GM12878 (cell line): ENCODE results near the gene BCL2. TPM values are rescaled to one million over a fixed set of nuclear protein-coding genes. Genes with fewer than 3 reads are reported as not detected.
A peak's percentile ranks its signal among the peaks of the same experiment; 100 is the strongest.

Source experiments
- EP300 ChIP-seq, 2 experiments: fragments of 150-350 bp in 1 of 2; IDR thresholded peaks; 2 replicates each; pipeline ENCODE4 v1.6.1; 2011 to 2012; ENCODE audit warnings: low read depth in 2 of 2, low read length in 2 of 2, borderline replicate concordance in 1 of 2, improper control_type of control experiment in 1 of 2, inconsistent platforms in 1 of 2; ENCODE audit not compliant: control insufficient read depth in 1 of 2
- FOXM1 ChIP-seq: IDR thresholded peaks from 2 replicates; pipeline ENCODE4 v1.6.1; 2012; ENCODE audit warnings: low read depth, mild to moderate bottlenecking, inconsistent platforms, low read length, moderate library complexity
- GABPA ChIP-seq: IDR thresholded peaks from 2 replicates; pipeline ENCODE4 v1.6.1; 2014; ENCODE audit warnings: antibody characterized with exemption, low read depth, mild to moderate bottlenecking, inconsistent platforms
- HDAC2 ChIP-seq: fragments of 200-600 bp; sonication (generic); IDR thresholded peaks from 2 replicates; pipeline ENCODE4 v1.6.1; 2017
- IRF5 ChIP-seq: fragments of 450-650 bp; IDR thresholded peaks from 2 replicates; pipeline ENCODE4 v1.6.1; 2017; ENCODE audit warnings: borderline replicate concordance
- NFYB ChIP-seq: IDR thresholded peaks from 2 replicates; pipeline ENCODE4 v1.6.1; 2011; ENCODE audit warnings: low read depth, mild to moderate bottlenecking, low read length, improper control_type of control experiment, moderate library complexity; ENCODE audit not compliant: insufficient read depth
- NR2F1 ChIP-seq: fragments of 450-650 bp; conservative IDR thresholded peaks from 2 replicates; pipeline ENCODE4 v1.6.1; 2017; ENCODE audit warnings: mild to moderate bottlenecking
- RELB ChIP-seq: fragments of 450-650 bp; IDR thresholded peaks from 2 replicates; pipeline ENCODE4 v1.6.1; 2017; ENCODE audit warnings: low read depth, mild to moderate bottlenecking, moderate library complexity
- RUNX3 ChIP-seq: IDR thresholded peaks from 2 replicates; pipeline ENCODE4 v1.6.1; 2012; ENCODE audit warnings: low read length, inconsistent platforms
- SKIL ChIP-seq: fragments of 450-650 bp; IDR thresholded peaks from 2 replicates; pipeline ENCODE4 v1.6.1; 2017; ENCODE audit warnings: mild to moderate bottlenecking, low read depth, inconsistent platforms; ENCODE audit not compliant: poor library complexity, severe bottlenecking
- SUPT20H ChIP-seq: IDR thresholded peaks from 2 replicates; pipeline ENCODE4 v1.6.1; 2011; ENCODE audit warnings: low read depth, mild to moderate bottlenecking, low read length, moderate library complexity, borderline replicate concordance; ENCODE audit not compliant: control insufficient read depth
- TAF1 ChIP-seq: IDR thresholded peaks from 2 replicates; pipeline ENCODE4 v1.6.1; 2011; ENCODE audit warnings: mild to moderate bottlenecking, low read depth, low read length, borderline replicate concordance
- TCF12 ChIP-seq: IDR thresholded peaks from 2 replicates; pipeline ENCODE4 v1.6.1; 2011; ENCODE audit warnings: low read depth, mild to moderate bottlenecking, low read length
- TCF7 ChIP-seq: IDR thresholded peaks from 2 replicates; pipeline ENCODE4 v1.6.1; 2014; ENCODE audit warnings: antibody characterized with exemption, borderline replicate concordance
- USF1 ChIP-seq: IDR thresholded peaks from 2 replicates; pipeline ENCODE4 v1.6.1; 2011; ENCODE audit warnings: borderline replicate concordance, low read depth, mild to moderate bottlenecking, moderate library complexity, mixed read lengths, low read length; ENCODE audit not compliant: insufficient read depth; ENCODE audit errors: extremely low read length
- ZBTB11 ChIP-seq: fragments of 450-650 bp; formaldehyde crosslinking; IDR thresholded peaks from 2 replicates; pipeline ENCODE4 v1.5.0; 2022; ENCODE audit warnings: mild to moderate bottlenecking, missing genetic modification characterization
- polyA plus RNA-seq, 11 experiments: library from polyadenylated mRNA; depleted of rRNA in 4 of 11; unstranded in 6 of 11; stranded (reverse) in 5 of 11; fragments of >200 nt; fragmentation: Nextera tagmentation in 4 of 11; fragmentation: Illumina TruSeq in 1 of 11; extraction: Ambion mirVana in 4 of 11; extraction: Trizol in 1 of 11; gene quantifications; 1 replicate in 1 of 11; 2 replicates in 10 of 11; pipeline versions ENCODE4 v1.2.1 to v1.2.3, GENCODE V29; 2011 to 2016; ENCODE audit warnings: inconsistent platforms in 2 of 11, missing spikeins in 2 of 11, low read depth in 1 of 11
- total RNA-seq, 4 experiments: library from RNA; depleted of rRNA in 3 of 4; stranded (reverse); fragments of >200 nt in 3 of 4; fragmentation: Illumina TruSeq in 1 of 4; extraction: Trizol in 1 of 4; gene quantifications; 2 replicates each; pipeline versions ENCODE4 v1.2.1 to v1.2.3, GENCODE V29; 2013 to 2021

BCL2 gene
- total and polyA plus RNA-seq, 10 of the 15 experiments (the other 5 are each of a cell fraction or from before 2014, with no cell fraction given), result 4.1 to 47.8 (median 19.3) TPM

- TF ChIP-seq SKIL (peak; percentile 92), USF1 (no peak), NFYB (no peak), HDAC2 (no peak), ZBTB11 (no peak), RUNX3 (no peak), NR2F1 (peak; percentile 50; the same call in 1 of the 2 replicates), SUPT20H (no peak), IRF5 (no peak), EP300 (IDR thresholded peaks at IDR 0.05; ENCODE audit: borderline replicate concordance in 1 of 2, control insufficient read depth in 1 of 2, low read depth in 2 of 2, low read length in 2 of 2) (peak; percentile 93 to 96; a peak in 3 of 4 replicates), FOXM1 (no peak), GABPA (no peak), TCF12 (peak; percentile 85), RELB (peak; percentile 98), TAF1 (no peak), TCF7 (peak; percentile 25; the same call in 1 of the 2 replicates)
Observed at GRCh38 chr18:63311118-63312018, 8.2 kb downstream of the BCL2 start (continued).
